ENCODE data around the gene PXDC1.
"Not testable (repeated sequence)": the region's sequence is repeated elsewhere in the genome, so short reads cannot be mapped to it uniquely, and the experiment has no call there.

The PXDC1 gene

DNA sequence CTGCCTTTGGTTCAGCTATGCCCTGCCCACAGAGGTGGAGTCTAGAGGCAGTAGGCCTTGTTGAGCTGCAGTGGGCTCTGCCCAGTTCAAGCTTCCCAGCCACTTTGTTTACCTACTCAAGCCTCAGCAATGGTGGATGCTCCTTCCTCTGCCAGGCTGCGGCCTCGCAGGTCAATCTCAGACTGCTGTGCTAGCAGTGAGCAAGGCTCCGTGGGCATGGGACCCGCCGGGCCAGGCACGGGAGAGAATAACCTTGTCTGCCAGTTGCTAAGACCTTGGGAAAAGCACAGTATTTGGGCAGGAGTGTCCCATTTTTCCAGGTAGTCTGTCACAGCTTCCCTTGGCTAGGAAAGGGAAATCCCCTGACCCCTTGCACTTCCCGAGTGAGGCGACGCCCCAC, 73.8 kb downstream of the PXDC1 start:
- DNase-seq; H3K27ac Mint-ChIP-seq; ATAC-seq (replicated peaks); H3K9me3 Mint-ChIP-seq; H3K4me1 Mint-ChIP-seq (ENCODE audit: low read depth in 2 of 2); H3K36me3 Mint-ChIP-seq (ENCODE audit: insufficient read depth); H3K4me3 Mint-ChIP-seq: not testable (repeated sequence)
- peaks cover 33 to 72% of the 10 kb centered on the region in 2 donors for H3K27me3 Mint-ChIP-seq

DNA sequence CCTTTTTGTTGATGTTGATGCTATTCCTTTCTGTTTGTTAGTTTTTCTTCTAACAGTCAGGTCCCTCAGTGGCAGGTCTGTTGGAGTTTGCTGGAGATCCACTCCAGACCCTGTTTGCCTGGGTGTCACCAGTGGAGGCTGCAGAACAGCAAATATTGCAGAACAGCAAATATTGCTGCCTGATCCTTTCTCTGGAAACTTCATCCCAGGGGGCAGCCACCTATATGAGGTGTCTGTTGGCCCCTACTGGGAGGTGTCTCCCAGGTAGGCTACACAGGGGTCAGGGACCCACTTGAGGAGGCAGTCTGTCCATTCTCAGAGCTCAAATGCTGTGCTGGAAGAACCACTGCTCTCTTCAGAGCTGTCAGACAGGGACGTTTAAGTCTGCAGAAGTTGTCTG, 74.2 kb downstream of the PXDC1 start:
- ATAC-seq (replicated peaks); DNase-seq; H3K4me1 Mint-ChIP-seq (ENCODE audit: low read depth in 2 of 2); H3K9me3 Mint-ChIP-seq; H3K36me3 Mint-ChIP-seq (ENCODE audit: insufficient read depth); H3K4me3 Mint-ChIP-seq; H3K27ac Mint-ChIP-seq: not testable (repeated sequence)
- H3K27me3 Mint-ChIP-seq = peaks cover 29 to 68% of the 10 kb centered on the region in 2 donors

Data from effector memory CD8-positive, alpha-beta T cell (primary cell).